GM23338 (cell line): ENCODE measurements around the gene UBE2L6. TPM values are rescaled to one million over a fixed set of nuclear protein-coding genes. Genes with fewer than 3 reads are reported as not detected.

ENCODE experiments used
- ATAC-seq: fragments of 200-7000 bp; cut with Tn5 transposase; 3 replicates; pipeline ENCODE4 v1.9.1; 2020
- DNase-seq: peaks from one replicate; pipeline ENCODE4 v3.0.0-alpha.2; 2015; ENCODE audit warnings: low spot score
- H2AFZ ChIP-seq: fragments of 200-600 bp; sonication (generic); 2 replicates; pipeline ENCODE4 v1.8.0; 2016; ENCODE audit warnings: antibody characterized with exemption, mild to moderate bottlenecking, moderate library complexity
- H3F3A ChIP-seq: fragments of 200-600 bp; sonication (generic); replicated peaks from 2 replicates; pipeline ENCODE4 v1.8.0; 2017; ENCODE audit warnings: antibody characterized with exemption, mixed run types, low read depth
- H3K27ac ChIP-seq: fragments of 200-600 bp; sonication (generic); 2 replicates; pipeline ENCODE4 v1.6.1; 2016; ENCODE audit warnings: low read depth
- H3K27me3 ChIP-seq: fragments of 200-600 bp; sonication (generic); 2 replicates; pipeline ENCODE4 v1.8.0; 2016; ENCODE audit warnings: mild to moderate bottlenecking, mixed run types, moderate library complexity; ENCODE audit not compliant: insufficient read depth
- H3K36me3 ChIP-seq: fragments of 200-600 bp; sonication (generic); 2 replicates; pipeline ENCODE4 v1.8.0; 2016; ENCODE audit warnings: mild to moderate bottlenecking; ENCODE audit not compliant: insufficient read depth
- H3K4me1 ChIP-seq: fragments of 200-600 bp; sonication (generic); 2 replicates; pipeline ENCODE4 v1.8.0; 2016; ENCODE audit warnings: mild to moderate bottlenecking, moderate library complexity; ENCODE audit not compliant: insufficient read depth
- H3K4me2 ChIP-seq: fragments of 200-600 bp; sonication (generic); 2 replicates; pipeline ENCODE4 v1.7.1; 2017; ENCODE audit warnings: mixed run types
- H3K4me3 ChIP-seq: fragments of 200-600 bp; sonication (generic); 2 replicates; pipeline ENCODE4 v1.6.1; 2016; ENCODE audit warnings: mixed run types
- H3K79me2 ChIP-seq: fragments of 200-600 bp; sonication (generic); replicated peaks from 2 replicates; pipeline ENCODE4 v1.8.0; 2017; ENCODE audit warnings: mild to moderate bottlenecking; ENCODE audit not compliant: insufficient read depth
- H3K9me2 ChIP-seq: fragments of 200-600 bp; sonication (generic); 2 replicates; pipeline ENCODE4 v1.8.0; 2017; ENCODE audit not compliant: insufficient read depth
- H4K20me1 ChIP-seq: fragments of 200-600 bp; sonication (generic); replicated peaks from 2 replicates; pipeline ENCODE4 v1.8.0; 2017; ENCODE audit warnings: mild to moderate bottlenecking; ENCODE audit not compliant: insufficient read depth
- H3K27ac Mint-ChIP-seq: 2 replicates; pipeline ENCODE4 v1.8.0; 2020; ENCODE audit warnings: inconsistent platforms, mild to moderate bottlenecking, moderate library complexity, mixed read lengths
- H3K27me3 Mint-ChIP-seq: 3 replicates; pipeline ENCODE4 v1.8.0; 2022; ENCODE audit warnings: low read depth, mild to moderate bottlenecking, moderate library complexity, mixed read lengths, inconsistent platforms; ENCODE audit not compliant: insufficient read depth, poor library complexity
- H3K36me3 Mint-ChIP-seq: 3 replicates; pipeline ENCODE4 v1.8.0; 2021; ENCODE audit warnings: low read depth, mild to moderate bottlenecking, inconsistent platforms, moderate library complexity, mixed read lengths
- H3K4me1 Mint-ChIP-seq: 3 replicates; pipeline ENCODE4 v1.8.0; 2020; ENCODE audit warnings: mild to moderate bottlenecking, inconsistent platforms, mixed read lengths
- H3K4me3 Mint-ChIP-seq: 3 replicates; pipeline ENCODE4 v1.8.0; 2021; ENCODE audit warnings: moderate library complexity, mild to moderate bottlenecking, inconsistent platforms, mixed read lengths
- H3K9me3 Mint-ChIP-seq: 3 replicates; pipeline ENCODE4 v1.8.0; 2020; ENCODE audit warnings: moderate library complexity, mild to moderate bottlenecking, inconsistent platforms, mixed read lengths
- EZH2 ChIP-seq: fragments of 200-600 bp; sonication (generic); IDR thresholded peaks from one replicate; pipeline ENCODE4 v1.8.0; 2017; ENCODE audit warnings: antibody characterized with exemption, mild to moderate bottlenecking, low read depth; ENCODE audit not compliant: unreplicated experiment
- JUNB ChIP-seq: IDR thresholded peaks from one replicate; pipeline ENCODE4 v1.6.1; 2016; ENCODE audit warnings: antibody characterized with exemption; ENCODE audit not compliant: unreplicated experiment
- POLR2AphosphoS5 ChIP-seq: IDR thresholded peaks from 2 replicates; pipeline ENCODE4 v1.6.1; 2016; ENCODE audit warnings: antibody characterized with exemption, low read depth
- STAT1 ChIP-seq: IDR thresholded peaks from one replicate; pipeline ENCODE4 v1.6.1; 2016; ENCODE audit warnings: antibody characterized with exemption; ENCODE audit not compliant: unreplicated experiment
- ZNF114 ChIP-seq: fragments of 250-450 bp; sonication (Bioruptor Pico); IDR thresholded peaks from 2 replicates; pipeline ENCODE4 v1.5.0; 2020; ENCODE audit warnings: mild to moderate bottlenecking, moderate library complexity
- ZNF331 ChIP-seq: fragments of 250-450 bp; sonication (Bioruptor Pico); IDR thresholded peaks from 2 replicates; pipeline ENCODE4 v1.5.0; 2020; ENCODE audit warnings: low read depth, mild to moderate bottlenecking, moderate library complexity
- polyA plus RNA-seq: library from polyadenylated mRNA; unstranded; fragments of >200 nt; fragmentation: Nextera tagmentation; extraction: Ambion mirVana; gene quantifications from 2 replicates; pipeline ENCODE4 v1.2.1, GENCODE V29; 2016
- total RNA-seq: library from RNA; depleted of rRNA; stranded (reverse); fragments of >200 nt; shearing (Covaris generic); gene quantifications from 2 replicates; pipeline ENCODE4 v1.2.3, GENCODE V29; 2014
- TF ChIP-seq, protein P1 (sequence below), 2 experiments: fragments of 200-600 bp in 1 of 2; sonication (generic) in 1 of 2; conservative IDR thresholded peaks; 2 replicates each; pipeline versions ENCODE4 v1.5.1 to v1.6.1; 2016 to 2017; ENCODE audit warnings: antibody characterized with exemption in 2 of 2, low read depth in 2 of 2, mild to moderate bottlenecking in 2 of 2, moderate library complexity in 1 of 2
- TF ChIP-seq, protein P2 (sequence below): fragments of 250-450 bp; sonication (Bioruptor Pico); IDR thresholded peaks from 2 replicates; pipeline ENCODE4 v1.5.0; 2020; ENCODE audit warnings: mild to moderate bottlenecking, moderate library complexity
- TF ChIP-seq, protein P3 (sequence below): IDR thresholded peaks from 2 replicates; pipeline ENCODE4 v1.6.1; 2016; ENCODE audit warnings: antibody characterized with exemption
- TF ChIP-seq, protein P4 (sequence below): IDR thresholded peaks from one replicate; pipeline ENCODE4 v1.6.1; 2018; ENCODE audit warnings: antibody characterized with exemption; ENCODE audit not compliant: unreplicated experiment

UBE2L6 gene
- total and polyA plus RNA-seq, 2 experiments from 2014 or later = 46.0 to 52.0 TPM

DNA sequence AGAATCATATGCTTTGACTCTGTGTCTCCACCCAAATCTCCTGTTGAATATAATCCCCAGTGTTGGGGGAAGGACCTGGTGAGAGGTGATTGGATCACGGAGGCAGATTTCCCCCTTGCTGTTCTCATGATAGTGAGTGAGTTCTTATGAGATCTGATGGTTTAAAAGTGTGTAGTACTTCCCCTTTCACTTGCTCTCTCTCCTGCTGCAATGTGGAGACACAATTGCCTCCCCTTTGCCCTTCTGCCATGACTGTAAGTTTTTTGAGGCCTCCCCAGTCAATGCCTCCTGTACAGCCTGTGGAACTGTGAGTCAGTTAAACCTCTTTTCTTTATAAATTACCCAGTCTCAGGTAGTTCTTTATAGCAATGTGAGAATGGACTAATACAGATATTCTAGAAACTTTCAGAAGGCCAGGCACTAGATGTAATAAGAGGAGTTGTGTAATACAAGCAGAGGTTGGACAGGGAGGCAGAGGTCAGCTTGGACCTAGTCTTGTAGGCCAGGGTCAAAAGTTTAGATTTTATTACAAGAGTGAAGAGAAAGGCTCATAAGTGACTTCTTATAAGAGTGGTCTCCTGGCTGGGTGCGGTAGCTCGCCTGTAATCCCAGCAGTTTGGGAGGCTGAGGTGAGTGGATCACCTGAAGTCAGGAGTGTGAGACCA is 20.7 kb upstream of the UBE2L6 start (continued):
- TF ChIP-seq, protein P1, sequence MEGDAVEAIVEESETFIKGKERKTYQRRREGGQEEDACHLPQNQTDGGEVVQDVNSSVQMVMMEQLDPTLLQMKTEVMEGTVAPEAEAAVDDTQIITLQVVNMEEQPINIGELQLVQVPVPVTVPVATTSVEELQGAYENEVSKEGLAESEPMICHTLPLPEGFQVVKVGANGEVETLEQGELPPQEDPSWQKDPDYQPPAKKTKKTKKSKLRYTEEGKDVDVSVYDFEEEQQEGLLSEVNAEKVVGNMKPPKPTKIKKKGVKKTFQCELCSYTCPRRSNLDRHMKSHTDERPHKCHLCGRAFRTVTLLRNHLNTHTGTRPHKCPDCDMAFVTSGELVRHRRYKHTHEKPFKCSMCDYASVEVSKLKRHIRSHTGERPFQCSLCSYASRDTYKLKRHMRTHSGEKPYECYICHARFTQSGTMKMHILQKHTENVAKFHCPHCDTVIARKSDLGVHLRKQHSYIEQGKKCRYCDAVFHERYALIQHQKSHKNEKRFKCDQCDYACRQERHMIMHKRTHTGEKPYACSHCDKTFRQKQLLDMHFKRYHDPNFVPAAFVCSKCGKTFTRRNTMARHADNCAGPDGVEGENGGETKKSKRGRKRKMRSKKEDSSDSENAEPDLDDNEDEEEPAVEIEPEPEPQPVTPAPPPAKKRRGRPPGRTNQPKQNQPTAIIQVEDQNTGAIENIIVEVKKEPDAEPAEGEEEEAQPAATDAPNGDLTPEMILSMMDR (conservative IDR thresholded peaks at IDR 0.05; ENCODE audit: low read depth in 2 of 2) = no peak
- TF ChIP-seq ZNF114 (CRISPR knock-in tag) = no peak

DNA sequence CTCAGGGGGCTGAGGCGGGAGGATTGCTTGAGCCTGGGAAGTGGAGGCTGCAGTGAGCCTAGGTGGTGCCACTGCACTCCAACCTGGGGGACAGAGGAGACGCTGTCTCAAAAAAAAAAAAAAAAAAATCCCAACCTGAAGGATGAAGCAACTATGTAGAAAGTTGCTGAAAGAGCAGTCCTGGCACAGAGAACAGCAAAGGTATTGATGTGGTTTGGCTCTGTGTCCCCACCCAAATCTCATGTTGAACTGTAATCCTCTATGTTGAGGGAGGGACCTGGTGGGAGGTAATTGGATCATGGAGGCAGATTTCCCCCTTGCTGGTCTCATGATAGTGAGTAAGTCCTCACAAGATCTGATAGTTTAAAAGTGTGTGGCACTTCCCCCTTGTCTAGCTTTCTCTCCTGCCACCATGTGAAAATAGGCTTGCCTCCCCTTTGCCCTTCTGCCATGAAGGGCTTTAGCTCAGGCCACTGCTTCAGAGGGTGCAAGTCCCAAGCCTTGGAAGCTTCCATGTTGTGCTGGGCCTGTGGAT is 19.3 kb upstream of the UBE2L6 start:
- Mint-ChIP-seq H3K4me1 (peaks cover 9% of the 10 kb centered on the region), H3K27me3 (peaks cover 8% of the 10 kb centered on the region), H3K4me3 (no peak overlapping the region), H3K9me3 (peaks cover 3% of the 10 kb centered on the region; the same call in 1 of the 3 replicates), H3K36me3 (no peaks in the 10 kb centered on the region), H3K27ac (no peak overlapping the region)
- Histone ChIP-seq H3K4me2 (no peak overlapping the region), H4K20me1 (no peaks in the 10 kb centered on the region), H3K79me2 (no peaks in the 10 kb centered on the region), H3K36me3 (no peaks in the 10 kb centered on the region), H3K9me2 (no peaks in the 10 kb centered on the region), H3F3A (no peaks in the 10 kb centered on the region), H3K4me1 (0 out of 2 replicates have a peak, but pooled peaks cover 6% of the 10 kb centered on the region), H3K27ac (no peak overlapping the region), H2AFZ (no peak overlapping the region), H3K27me3 (no peaks in the 10 kb centered on the region), H3K4me3 (no peak overlapping the region)
- DNase-seq (no peak), ATAC-seq (no peak)
- TF ChIP-seq STAT1 = no peak
- TF ChIP-seq, protein P2, sequence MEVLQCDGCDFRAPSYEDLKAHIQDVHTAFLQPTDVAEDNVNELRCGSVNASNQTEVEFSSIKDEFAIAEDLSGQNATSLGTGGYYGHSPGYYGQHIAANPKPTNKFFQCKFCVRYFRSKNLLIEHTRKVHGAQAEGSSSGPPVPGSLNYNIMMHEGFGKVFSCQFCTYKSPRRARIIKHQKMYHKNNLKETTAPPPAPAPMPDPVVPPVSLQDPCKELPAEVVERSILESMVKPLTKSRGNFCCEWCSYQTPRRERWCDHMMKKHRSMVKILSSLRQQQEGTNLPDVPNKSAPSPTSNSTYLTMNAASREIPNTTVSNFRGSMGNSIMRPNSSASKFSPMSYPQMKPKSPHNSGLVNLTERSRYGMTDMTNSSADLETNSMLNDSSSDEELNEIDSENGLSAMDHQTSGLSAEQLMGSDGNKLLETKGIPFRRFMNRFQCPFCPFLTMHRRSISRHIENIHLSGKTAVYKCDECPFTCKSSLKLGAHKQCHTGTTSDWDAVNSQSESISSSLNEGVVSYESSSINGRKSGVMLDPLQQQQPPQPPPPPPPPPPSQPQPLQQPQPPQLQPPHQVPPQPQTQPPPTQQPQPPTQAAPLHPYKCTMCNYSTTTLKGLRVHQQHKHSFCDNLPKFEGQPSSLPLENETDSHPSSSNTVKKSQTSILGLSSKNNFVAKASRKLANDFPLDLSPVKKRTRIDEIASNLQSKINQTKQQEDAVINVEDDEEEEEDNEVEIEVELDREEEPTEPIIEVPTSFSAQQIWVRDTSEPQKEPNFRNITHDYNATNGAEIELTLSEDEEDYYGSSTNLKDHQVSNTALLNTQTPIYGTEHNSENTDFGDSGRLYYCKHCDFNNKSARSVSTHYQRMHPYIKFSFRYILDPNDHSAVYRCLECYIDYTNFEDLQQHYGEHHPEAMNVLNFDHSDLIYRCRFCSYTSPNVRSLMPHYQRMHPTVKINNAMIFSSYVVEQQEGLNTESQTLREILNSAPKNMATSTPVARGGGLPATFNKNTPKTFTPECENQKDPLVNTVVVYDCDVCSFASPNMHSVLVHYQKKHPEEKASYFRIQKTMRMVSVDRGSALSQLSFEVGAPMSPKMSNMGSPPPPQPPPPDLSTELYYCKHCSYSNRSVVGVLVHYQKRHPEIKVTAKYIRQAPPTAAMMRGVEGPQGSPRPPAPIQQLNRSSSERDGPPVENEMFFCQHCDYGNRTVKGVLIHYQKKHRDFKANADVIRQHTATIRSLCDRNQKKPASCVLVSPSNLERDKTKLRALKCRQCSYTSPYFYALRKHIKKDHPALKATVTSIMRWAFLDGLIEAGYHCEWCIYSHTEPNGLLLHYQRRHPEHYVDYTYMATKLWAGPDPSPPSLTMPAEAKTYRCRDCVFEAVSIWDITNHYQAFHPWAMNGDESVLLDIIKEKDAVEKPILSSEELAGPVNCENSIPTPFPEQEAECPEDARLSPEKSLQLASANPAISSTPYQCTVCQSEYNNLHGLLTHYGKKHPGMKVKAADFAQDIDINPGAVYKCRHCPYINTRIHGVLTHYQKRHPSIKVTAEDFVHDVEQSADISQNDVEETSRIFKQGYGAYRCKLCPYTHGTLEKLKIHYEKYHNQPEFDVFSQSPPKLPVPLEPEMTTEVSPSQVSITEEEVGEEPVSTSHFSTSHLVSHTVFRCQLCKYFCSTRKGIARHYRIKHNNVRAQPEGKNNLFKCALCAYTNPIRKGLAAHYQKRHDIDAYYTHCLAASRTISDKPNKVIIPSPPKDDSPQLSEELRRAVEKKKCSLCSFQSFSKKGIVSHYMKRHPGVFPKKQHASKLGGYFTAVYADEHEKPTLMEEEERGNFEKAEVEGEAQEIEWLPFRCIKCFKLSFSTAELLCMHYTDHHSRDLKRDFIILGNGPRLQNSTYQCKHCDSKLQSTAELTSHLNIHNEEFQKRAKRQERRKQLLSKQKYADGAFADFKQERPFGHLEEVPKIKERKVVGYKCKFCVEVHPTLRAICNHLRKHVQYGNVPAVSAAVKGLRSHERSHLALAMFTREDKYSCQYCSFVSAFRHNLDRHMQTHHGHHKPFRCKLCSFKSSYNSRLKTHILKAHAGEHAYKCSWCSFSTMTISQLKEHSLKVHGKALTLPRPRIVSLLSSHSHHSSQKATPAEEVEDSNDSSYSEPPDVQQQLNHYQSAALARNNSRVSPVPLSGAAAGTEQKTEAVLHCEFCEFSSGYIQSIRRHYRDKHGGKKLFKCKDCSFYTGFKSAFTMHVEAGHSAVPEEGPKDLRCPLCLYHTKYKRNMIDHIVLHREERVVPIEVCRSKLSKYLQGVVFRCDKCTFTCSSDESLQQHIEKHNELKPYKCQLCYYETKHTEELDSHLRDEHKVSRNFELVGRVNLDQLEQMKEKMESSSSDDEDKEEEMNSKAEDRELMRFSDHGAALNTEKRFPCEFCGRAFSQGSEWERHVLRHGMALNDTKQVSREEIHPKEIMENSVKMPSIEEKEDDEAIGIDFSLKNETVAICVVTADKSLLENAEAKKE (CRISPR knock-in tag) = no peak
- TF ChIP-seq POLR2AphosphoS5 = no peak
- no peak for TF ChIP-seq ZNF114 (CRISPR knock-in tag)
- TF ChIP-seq JUNB = no peak
- no peak for TF ChIP-seq EZH2
- TF ChIP-seq, protein P3, sequence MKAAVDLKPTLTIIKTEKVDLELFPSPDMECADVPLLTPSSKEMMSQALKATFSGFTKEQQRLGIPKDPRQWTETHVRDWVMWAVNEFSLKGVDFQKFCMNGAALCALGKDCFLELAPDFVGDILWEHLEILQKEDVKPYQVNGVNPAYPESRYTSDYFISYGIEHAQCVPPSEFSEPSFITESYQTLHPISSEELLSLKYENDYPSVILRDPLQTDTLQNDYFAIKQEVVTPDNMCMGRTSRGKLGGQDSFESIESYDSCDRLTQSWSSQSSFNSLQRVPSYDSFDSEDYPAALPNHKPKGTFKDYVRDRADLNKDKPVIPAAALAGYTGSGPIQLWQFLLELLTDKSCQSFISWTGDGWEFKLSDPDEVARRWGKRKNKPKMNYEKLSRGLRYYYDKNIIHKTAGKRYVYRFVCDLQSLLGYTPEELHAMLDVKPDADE = no peak
- no peak for TF ChIP-seq ZNF331 (CRISPR knock-in tag)
- TF ChIP-seq, protein P4, sequence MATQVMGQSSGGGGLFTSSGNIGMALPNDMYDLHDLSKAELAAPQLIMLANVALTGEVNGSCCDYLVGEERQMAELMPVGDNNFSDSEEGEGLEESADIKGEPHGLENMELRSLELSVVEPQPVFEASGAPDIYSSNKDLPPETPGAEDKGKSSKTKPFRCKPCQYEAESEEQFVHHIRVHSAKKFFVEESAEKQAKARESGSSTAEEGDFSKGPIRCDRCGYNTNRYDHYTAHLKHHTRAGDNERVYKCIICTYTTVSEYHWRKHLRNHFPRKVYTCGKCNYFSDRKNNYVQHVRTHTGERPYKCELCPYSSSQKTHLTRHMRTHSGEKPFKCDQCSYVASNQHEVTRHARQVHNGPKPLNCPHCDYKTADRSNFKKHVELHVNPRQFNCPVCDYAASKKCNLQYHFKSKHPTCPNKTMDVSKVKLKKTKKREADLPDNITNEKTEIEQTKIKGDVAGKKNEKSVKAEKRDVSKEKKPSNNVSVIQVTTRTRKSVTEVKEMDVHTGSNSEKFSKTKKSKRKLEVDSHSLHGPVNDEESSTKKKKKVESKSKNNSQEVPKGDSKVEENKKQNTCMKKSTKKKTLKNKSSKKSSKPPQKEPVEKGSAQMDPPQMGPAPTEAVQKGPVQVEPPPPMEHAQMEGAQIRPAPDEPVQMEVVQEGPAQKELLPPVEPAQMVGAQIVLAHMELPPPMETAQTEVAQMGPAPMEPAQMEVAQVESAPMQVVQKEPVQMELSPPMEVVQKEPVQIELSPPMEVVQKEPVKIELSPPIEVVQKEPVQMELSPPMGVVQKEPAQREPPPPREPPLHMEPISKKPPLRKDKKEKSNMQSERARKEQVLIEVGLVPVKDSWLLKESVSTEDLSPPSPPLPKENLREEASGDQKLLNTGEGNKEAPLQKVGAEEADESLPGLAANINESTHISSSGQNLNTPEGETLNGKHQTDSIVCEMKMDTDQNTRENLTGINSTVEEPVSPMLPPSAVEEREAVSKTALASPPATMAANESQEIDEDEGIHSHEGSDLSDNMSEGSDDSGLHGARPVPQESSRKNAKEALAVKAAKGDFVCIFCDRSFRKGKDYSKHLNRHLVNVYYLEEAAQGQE = no peak
